MG63 (cell line): ENCODE measurements around the gene WNT3. TPM values are rescaled to one million over a fixed set of nuclear protein-coding genes. Genes with fewer than 3 reads are reported as not detected.

ENCODE experiments used
- total RNA-seq: library from RNA; depleted of rRNA; stranded (reverse); fragments of >200 nt; shearing (Covaris generic); gene quantifications from 2 replicates; pipeline ENCODE4 v1.2.3, GENCODE V29; 2014; ENCODE audit warnings: low replicate concordance; rRNA removed

The WNT3 gene
- total RNA-seq, 1 experiment from 2014 or later: 5.6 TPM

Other genes starting within 250 kb of the WNT3 start
- 1.2 and 7.3 TPM in 2 replicates for gene ARL17A, start 239.0 kb downstream of the WNT3 start, total RNA-seq
- 22.0 and 65.1 TPM in 2 replicates for gene NSF, start 228.0 kb downstream of the WNT3 start, total RNA-seq
- not detected in 2 replicates for gene WNT9B, start 32.9 kb upstream of the WNT3 start, total RNA-seq
- gene GOSR2, start 104.5 kb upstream of the WNT3 start, total RNA-seq: 27.1 and 32.2 TPM in 2 replicates
- 0.42 and 2.2 TPM in 2 replicates for gene RPRML, start 160.6 kb upstream of the WNT3 start, total RNA-seq